Measurements from ENCODE around the gene RRM2.

RRM2 gene

GRCh38 chr2:10126632-10127026 lies 4.1 kb downstream of the RRM2 start:
- H4K8ac ChIP-seq (ENCODE audit: low read depth, low read length), result no peak overlapping the region
- H3K14ac ChIP-seq (ENCODE audit: low read length), result no peak overlapping the region
- WGBS (ENCODE audit: extremely low coverage, insufficient coverage, insufficient read length), result no CpG with 5 or more reads among the region's 5 CpGs
- no peak overlapping the region for H2BK5ac ChIP-seq (ENCODE audit: low read depth, low read length, poor library complexity)
- H3K36me3 ChIP-seq (ENCODE audit: control insufficient read depth in 1 of 2, insufficient read depth in 2 of 2, low read length in 2 of 2), result peaks cover 11 to 38% of the 10 kb centered on the region in 2 experiments
- no peak overlapping the region for H3K27ac ChIP-seq (ENCODE audit: low read depth, low read length)
- H2AFZ ChIP-seq (ENCODE audit: insufficient read depth, low read length, poor library complexity), result no peak overlapping the region
- peaks cover 12% of the 10 kb centered on the region for H3K79me2 ChIP-seq (ENCODE audit: control insufficient read depth, insufficient read depth, low read length, poor library complexity)
- no peak overlapping the region for H4K91ac ChIP-seq (ENCODE audit: low read depth, low read length)
- H3K4me2 ChIP-seq (ENCODE audit: low read length), result no peak overlapping the region
- no peak overlapping the region for H3K23ac ChIP-seq (ENCODE audit: low read length)
- no peaks in the 10 kb centered on the region for H3K27me3 ChIP-seq (ENCODE audit: insufficient read depth, low read length)
- no peak overlapping the region for H2AK5ac ChIP-seq (ENCODE audit: low read length)
- DNase-seq, result no peak
- H3K4ac ChIP-seq (ENCODE audit: low read depth, low read length), result no peak overlapping the region
- no peak overlapping the region for H3K9ac ChIP-seq (ENCODE audit: low read length)
- no peak overlapping the region for H4K12ac ChIP-seq (ENCODE audit: low read depth, low read length)
- H3K18ac ChIP-seq (ENCODE audit: low read length), result no peak overlapping the region
- H3K4me1 ChIP-seq (ENCODE audit: control insufficient read depth in 1 of 2, insufficient read depth in 2 of 2, low read length in 2 of 2), result peaks cover 3 to 9% of the 10 kb centered on the region in 2 experiments
- no peaks in the 10 kb centered on the region for H3K9me3 ChIP-seq (ENCODE audit: insufficient read depth, low read depth, low read length)
- no peak overlapping the region for H3K4me3 ChIP-seq (ENCODE audit: low read depth, low read length)
- peaks cover 7% of the 10 kb centered on the region for H3K79me1 ChIP-seq (ENCODE audit: low read length)
- no peak overlapping the region for H2BK12ac ChIP-seq (ENCODE audit: low read length)
- H2BK120ac ChIP-seq (ENCODE audit: insufficient read depth, low read length, poor library complexity), result no peak overlapping the region

GRCh38 chr2:10128420-10128819 lies 5.9 kb downstream of the RRM2 start:
- Histone ChIP-seq H3K9ac (ENCODE audit: low read length) (no peak overlapping the region), H2BK12ac (ENCODE audit: low read length) (no peak overlapping the region), H3K27me3 (ENCODE audit: insufficient read depth, low read length) (no peaks in the 10 kb centered on the region), H3K23ac (ENCODE audit: low read length) (no peak overlapping the region), H3K79me2 (ENCODE audit: control insufficient read depth, insufficient read depth, low read length, poor library complexity) (peaks cover 4% of the 10 kb centered on the region), H3K4me1 (ENCODE audit: control insufficient read depth in 1 of 2, insufficient read depth in 2 of 2, low read length in 2 of 2) (peaks cover 0 to 5% of the 10 kb centered on the region in 2 experiments), H4K91ac (ENCODE audit: low read depth, low read length) (no peak overlapping the region), H4K8ac (ENCODE audit: low read depth, low read length) (no peak overlapping the region), H2AFZ (ENCODE audit: insufficient read depth, low read length, poor library complexity) (no peak overlapping the region), H4K12ac (ENCODE audit: low read depth, low read length) (no peak overlapping the region), H3K4me3 (ENCODE audit: low read depth, low read length) (no peak overlapping the region), H3K14ac (ENCODE audit: low read length) (no peak overlapping the region), H3K4me2 (ENCODE audit: low read length) (no peak overlapping the region), H3K9me3 (ENCODE audit: insufficient read depth, low read depth, low read length) (no peaks in the 10 kb centered on the region), H3K79me1 (ENCODE audit: low read length) (no peaks in the 10 kb centered on the region), H2BK5ac (ENCODE audit: low read depth, low read length, poor library complexity) (no peak overlapping the region), H2BK120ac (ENCODE audit: insufficient read depth, low read length, poor library complexity) (no peak overlapping the region), H3K36me3 (ENCODE audit: control insufficient read depth in 1 of 2, insufficient read depth in 2 of 2, low read length in 2 of 2) (peaks cover 18 to 47% of the 10 kb centered on the region in 2 experiments), H3K27ac (ENCODE audit: low read depth, low read length) (no peak overlapping the region), H3K18ac (ENCODE audit: low read length) (no peak overlapping the region), H2AK5ac (ENCODE audit: low read length) (no peak overlapping the region), H3K4ac (ENCODE audit: low read depth, low read length) (no peak overlapping the region)
- DNase-seq, result no peak

GRCh38 chr2:10129490-10129889 lies 7.0 kb downstream of the RRM2 start:
- H2AK5ac ChIP-seq (ENCODE audit: low read length), result no peak overlapping the region
- no peaks in the 10 kb centered on the region for H3K27me3 ChIP-seq (ENCODE audit: insufficient read depth, low read length)
- H3K27ac ChIP-seq (ENCODE audit: low read depth, low read length), result no peak overlapping the region
- no peak overlapping the region for H2BK120ac ChIP-seq (ENCODE audit: insufficient read depth, low read length, poor library complexity)
- H2BK5ac ChIP-seq (ENCODE audit: low read depth, low read length, poor library complexity), result no peak overlapping the region
- H4K91ac ChIP-seq (ENCODE audit: low read depth, low read length), result no peak overlapping the region
- no peaks in the 10 kb centered on the region for H3K9me3 ChIP-seq (ENCODE audit: insufficient read depth, low read depth, low read length)
- no peak overlapping the region for H3K4ac ChIP-seq (ENCODE audit: low read depth, low read length)
- no peak overlapping the region for H3K23ac ChIP-seq (ENCODE audit: low read length)
- no CpG with 5 or more reads among the region's 3 CpGs for WGBS (ENCODE audit: extremely low coverage, insufficient coverage, insufficient read length)
- no peak overlapping the region for H3K4me2 ChIP-seq (ENCODE audit: low read length)
- H3K79me1 ChIP-seq (ENCODE audit: low read length), result no peaks in the 10 kb centered on the region
- H3K79me2 ChIP-seq (ENCODE audit: control insufficient read depth, insufficient read depth, low read length, poor library complexity), result no peaks in the 10 kb centered on the region
- no peak overlapping the region for H3K9ac ChIP-seq (ENCODE audit: low read length)
- H3K4me1 ChIP-seq (ENCODE audit: control insufficient read depth in 1 of 2, insufficient read depth in 2 of 2, low read length in 2 of 2), result peaks cover 0 to 1% of the 10 kb centered on the region in 2 experiments
- no peak overlapping the region for H3K18ac ChIP-seq (ENCODE audit: low read length)
- H3K4me3 ChIP-seq (ENCODE audit: low read depth, low read length), result no peak overlapping the region
- no peak overlapping the region for H3K14ac ChIP-seq (ENCODE audit: low read length)
- peaks cover 18 to 47% of the 10 kb centered on the region in 2 experiments for H3K36me3 ChIP-seq (ENCODE audit: control insufficient read depth in 1 of 2, insufficient read depth in 2 of 2, low read length in 2 of 2)
- H2AFZ ChIP-seq (ENCODE audit: insufficient read depth, low read length, poor library complexity), result no peak overlapping the region
- no peak for DNase-seq
- no peak overlapping the region for H4K12ac ChIP-seq (ENCODE audit: low read depth, low read length)
- H2BK12ac ChIP-seq (ENCODE audit: low read length), result no peak overlapping the region
- H4K8ac ChIP-seq (ENCODE audit: low read depth, low read length), result no peak overlapping the region

GRCh38 chr2:10132043-10132575 lies 9.6 kb downstream of the RRM2 start:
- Histone ChIP-seq H4K12ac (ENCODE audit: low read depth, low read length) (no peak overlapping the region), H2AFZ (ENCODE audit: insufficient read depth, low read length, poor library complexity) (no peak overlapping the region)

More at GRCh38 chr2:10132043-10132575, 9.6 kb downstream of the RRM2 start:
- no peaks in the 10 kb centered on the region for H3K27me3 ChIP-seq (ENCODE audit: insufficient read depth, low read length)
- no peak overlapping the region for H3K27ac ChIP-seq (ENCODE audit: low read depth, low read length)
- no peaks in the 10 kb centered on the region for H3K79me2 ChIP-seq (ENCODE audit: control insufficient read depth, insufficient read depth, low read length, poor library complexity)
- H3K9me3 ChIP-seq (ENCODE audit: insufficient read depth, low read depth, low read length), result peaks cover 2% of the 10 kb centered on the region
- H3K36me3 ChIP-seq (ENCODE audit: control insufficient read depth in 1 of 2, insufficient read depth in 2 of 2, low read length in 2 of 2), result peaks cover 15 to 31% of the 10 kb centered on the region in 2 experiments
- H3K23ac ChIP-seq (ENCODE audit: low read length), result no peak overlapping the region
- H3K79me1 ChIP-seq (ENCODE audit: low read length), result no peaks in the 10 kb centered on the region
- no peak overlapping the region for H4K8ac ChIP-seq (ENCODE audit: low read depth, low read length)
- no CpG with 5 or more reads among the region's 7 CpGs for WGBS (ENCODE audit: extremely low coverage, insufficient coverage, insufficient read length)
- no peak overlapping the region for H2BK5ac ChIP-seq (ENCODE audit: low read depth, low read length, poor library complexity)
- DNase-seq, result no peak
- no peak overlapping the region for H2BK120ac ChIP-seq (ENCODE audit: insufficient read depth, low read length, poor library complexity)
- no peak overlapping the region for H3K4me3 ChIP-seq (ENCODE audit: low read depth, low read length)
- no peak overlapping the region for H2AK5ac ChIP-seq (ENCODE audit: low read length)
- H3K14ac ChIP-seq (ENCODE audit: low read length), result no peak overlapping the region
- H3K18ac ChIP-seq (ENCODE audit: low read length), result no peak overlapping the region
- no peak overlapping the region for H4K91ac ChIP-seq (ENCODE audit: low read depth, low read length)
- no peak overlapping the region for H3K9ac ChIP-seq (ENCODE audit: low read length)
- no peaks in the 10 kb centered on the region for H3K4me1 ChIP-seq (ENCODE audit: control insufficient read depth in 1 of 2, insufficient read depth in 2 of 2, low read length in 2 of 2)
- H2BK12ac ChIP-seq (ENCODE audit: low read length), result no peak overlapping the region
- H3K4me2 ChIP-seq (ENCODE audit: low read length), result no peak overlapping the region
- no peak overlapping the region for H3K4ac ChIP-seq (ENCODE audit: low read depth, low read length)
